ENCODE measurements around the gene GCM1.

The GCM1 gene

DNA sequence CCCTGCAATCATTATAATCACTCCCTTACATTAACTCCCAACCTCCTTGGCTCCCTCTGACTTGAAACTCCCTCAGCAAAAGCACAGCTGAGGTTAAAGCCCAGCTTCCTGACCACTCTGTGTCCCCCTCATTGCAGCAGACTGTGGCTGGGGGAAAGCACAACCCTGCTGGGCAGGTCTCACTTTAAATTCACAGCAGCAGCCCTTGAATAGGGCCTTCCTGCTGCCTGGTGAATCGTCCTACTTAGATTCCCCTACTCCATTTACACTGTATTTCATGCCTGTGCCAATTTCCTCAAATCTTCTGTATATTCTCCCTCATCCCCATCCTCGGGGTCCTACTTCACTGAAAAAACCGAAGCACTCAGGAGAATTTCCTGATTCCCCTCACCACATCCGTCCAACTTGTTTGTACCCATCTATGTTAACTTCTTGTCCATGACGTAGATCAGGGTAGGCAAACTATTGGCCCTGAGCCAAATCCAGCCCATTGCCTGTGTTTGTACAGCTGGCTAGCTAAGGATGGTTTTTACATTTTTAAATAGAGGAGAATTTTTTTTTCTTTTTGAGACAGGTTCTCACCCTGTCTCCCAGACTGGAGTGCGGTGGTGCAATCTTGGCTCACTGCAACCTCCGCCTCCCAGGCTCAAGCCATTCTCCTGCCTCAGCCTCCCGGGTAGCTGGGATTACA, 31.5 kb upstream of the GCM1 start:
- no peak for DNase-seq (ENCODE audit: low spot score)
- TF ChIP-seq, protein P1, sequence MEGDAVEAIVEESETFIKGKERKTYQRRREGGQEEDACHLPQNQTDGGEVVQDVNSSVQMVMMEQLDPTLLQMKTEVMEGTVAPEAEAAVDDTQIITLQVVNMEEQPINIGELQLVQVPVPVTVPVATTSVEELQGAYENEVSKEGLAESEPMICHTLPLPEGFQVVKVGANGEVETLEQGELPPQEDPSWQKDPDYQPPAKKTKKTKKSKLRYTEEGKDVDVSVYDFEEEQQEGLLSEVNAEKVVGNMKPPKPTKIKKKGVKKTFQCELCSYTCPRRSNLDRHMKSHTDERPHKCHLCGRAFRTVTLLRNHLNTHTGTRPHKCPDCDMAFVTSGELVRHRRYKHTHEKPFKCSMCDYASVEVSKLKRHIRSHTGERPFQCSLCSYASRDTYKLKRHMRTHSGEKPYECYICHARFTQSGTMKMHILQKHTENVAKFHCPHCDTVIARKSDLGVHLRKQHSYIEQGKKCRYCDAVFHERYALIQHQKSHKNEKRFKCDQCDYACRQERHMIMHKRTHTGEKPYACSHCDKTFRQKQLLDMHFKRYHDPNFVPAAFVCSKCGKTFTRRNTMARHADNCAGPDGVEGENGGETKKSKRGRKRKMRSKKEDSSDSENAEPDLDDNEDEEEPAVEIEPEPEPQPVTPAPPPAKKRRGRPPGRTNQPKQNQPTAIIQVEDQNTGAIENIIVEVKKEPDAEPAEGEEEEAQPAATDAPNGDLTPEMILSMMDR (IDR thresholded peaks at IDR 0.05; ENCODE audit: extremely low read depth, missing control alignments) = no peak

DNA sequence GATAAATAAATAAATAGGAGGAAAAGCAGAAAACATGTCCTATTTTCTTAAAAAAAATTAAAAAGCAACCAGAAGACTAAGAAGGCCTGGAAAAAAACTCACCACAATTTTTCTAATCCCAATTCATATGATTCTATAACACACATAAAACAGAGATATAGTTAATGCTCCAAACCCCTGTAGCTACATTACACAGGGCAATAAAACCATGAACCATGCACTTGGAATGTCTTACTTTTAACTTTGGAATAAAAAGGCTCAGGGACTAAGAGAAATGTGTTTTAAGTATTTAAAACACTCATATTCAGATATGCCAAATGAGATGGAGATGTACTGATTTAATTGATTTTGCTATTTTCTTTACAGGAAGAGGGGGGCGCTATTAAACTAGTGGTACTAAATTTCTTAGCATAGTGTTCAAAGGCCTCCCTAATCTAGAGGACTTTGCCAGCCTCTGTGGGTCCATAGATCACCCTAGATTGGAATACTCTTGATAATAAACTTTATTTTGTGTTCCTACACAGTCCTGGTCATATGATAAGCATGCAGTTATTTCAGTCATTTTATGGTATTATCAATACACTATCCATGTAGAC, 30.3 kb upstream of the GCM1 start:
- no peak for DNase-seq (ENCODE audit: low spot score)
- TF ChIP-seq, protein P1 (IDR thresholded peaks at IDR 0.05; ENCODE audit: extremely low read depth, missing control alignments) = peak; percentile 12

DNA sequence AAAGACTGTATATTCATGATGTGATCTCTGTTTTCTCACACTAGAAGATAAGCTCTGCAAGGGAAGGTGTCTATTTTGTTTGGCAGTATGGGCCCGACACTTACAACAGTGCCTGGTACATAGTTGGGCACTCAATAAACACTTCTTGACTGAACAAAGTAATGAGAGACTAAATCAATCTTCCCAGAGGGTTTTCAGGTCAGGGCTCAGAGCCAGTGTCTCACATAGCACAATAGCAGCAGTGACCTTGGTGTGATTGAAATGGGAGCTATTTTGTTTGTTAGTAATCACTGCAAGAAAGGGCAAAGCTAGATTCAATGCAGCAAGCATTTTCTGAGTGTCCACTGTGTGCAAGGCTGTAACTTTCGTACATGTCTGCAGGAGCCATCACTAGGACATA, 26.4 kb upstream of the GCM1 start:
- TF ChIP-seq, protein P1 (IDR thresholded peaks at IDR 0.05; ENCODE audit: extremely low read depth, missing control alignments) = no peak
- DNase-seq (ENCODE audit: low spot score) = no peak

DNA sequence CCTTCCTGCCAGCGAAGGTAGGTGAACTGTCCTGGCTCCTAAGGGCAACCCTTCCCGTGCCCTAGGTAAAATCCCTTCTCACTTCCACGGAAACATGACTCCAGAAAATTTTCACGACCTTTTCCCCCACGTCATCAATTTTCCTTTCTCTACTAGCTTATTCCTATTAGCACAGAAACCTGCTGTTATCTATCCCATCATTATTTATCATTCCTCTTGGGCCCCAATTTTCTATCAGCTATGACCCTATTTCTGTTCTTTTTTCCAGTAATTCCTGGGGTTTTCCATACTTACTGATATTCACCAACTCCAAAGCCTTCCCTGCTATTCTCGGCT, 23.8 kb upstream of the GCM1 start:
- TF ChIP-seq, protein P1 (IDR thresholded peaks at IDR 0.05; ENCODE audit: extremely low read depth, missing control alignments) = no peak
- DNase-seq (ENCODE audit: low spot score) = no peak

DNA sequence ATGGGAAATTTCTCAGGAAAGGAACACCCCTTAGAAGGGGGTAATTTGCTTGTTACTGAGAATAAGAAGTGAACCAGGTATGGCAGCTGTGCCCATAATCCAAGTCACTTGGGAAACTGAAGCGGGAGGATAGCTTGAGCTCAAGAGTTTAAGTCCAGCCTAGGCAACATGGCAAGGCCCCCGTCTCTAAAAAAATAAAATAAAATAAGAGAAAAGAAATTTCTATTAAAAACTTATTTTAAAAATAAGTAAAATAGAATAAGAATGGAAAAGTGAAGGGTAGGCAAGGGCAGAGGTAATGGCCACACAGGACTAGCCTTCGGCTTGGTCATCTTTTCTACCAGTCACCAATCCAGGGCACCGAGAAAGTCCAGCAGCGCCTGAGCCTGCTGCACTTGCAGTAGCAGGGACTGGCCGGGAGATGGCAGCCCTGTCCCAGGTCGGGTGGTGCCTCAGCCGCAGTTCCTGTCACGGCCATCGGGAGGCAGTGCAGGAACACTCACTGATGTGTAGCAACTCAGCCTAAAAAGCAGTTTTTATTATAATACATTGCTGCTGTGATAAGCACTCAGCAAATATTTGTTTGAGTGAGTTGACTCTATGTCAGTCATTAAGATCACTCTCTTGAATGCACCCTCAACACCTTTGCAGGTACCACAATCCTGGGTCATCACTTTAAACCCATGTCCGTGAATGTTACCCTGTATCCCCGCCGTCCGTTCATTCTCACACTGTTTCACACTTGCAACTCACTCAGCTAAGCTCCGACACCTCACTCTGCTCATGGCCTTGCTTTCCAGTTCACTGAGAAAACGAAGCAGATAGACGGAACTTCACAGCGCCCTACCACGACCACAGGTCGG, 23.2 kb upstream of the GCM1 start:
- DNase-seq (ENCODE audit: low spot score) = peak; percentile 79
- TF ChIP-seq, protein P1 (IDR thresholded peaks at IDR 0.05; ENCODE audit: extremely low read depth, missing control alignments) = peak; percentile 100

DNA sequence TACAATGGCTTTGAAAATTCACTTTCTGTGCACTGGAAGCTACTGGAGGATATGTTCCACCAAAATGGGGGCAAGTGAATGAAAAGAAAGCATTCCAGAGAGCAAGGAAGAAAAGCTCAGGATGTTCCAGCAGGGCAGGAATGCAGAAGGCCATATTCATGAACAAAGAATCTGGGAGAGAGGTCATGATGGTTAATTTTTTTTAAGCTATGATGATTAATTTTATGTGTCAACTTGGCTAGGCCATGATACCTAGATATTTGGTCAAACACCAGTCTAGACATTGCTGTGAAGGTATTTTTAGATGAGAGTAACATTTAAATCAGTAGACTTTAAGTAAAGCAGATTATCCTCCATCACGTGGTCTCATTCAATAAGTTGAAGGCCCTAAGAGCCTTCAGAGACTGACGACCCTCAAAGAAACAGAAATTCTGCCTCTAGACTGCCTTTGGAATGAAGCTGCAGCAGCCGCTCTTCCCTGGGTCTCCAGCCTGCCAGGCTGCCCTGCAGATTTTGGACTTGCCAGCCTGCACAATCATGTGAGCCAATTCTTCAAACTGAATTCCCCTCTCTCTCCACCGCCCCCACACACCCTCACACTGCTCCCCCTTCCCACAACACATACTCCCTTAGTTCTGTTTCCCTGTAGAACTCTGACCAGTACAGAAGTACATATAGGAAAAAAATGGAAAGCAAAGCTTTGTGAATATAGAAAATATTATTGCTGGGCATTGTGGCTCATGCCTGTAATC, 20.1 kb upstream of the GCM1 start:
- DNase-seq (ENCODE audit: low spot score) = no peak

More for the DNA sequence above, 20.1 kb upstream of the GCM1 start:
- TF ChIP-seq, protein P1 (IDR thresholded peaks at IDR 0.05; ENCODE audit: extremely low read depth, missing control alignments) = no peak
